Measurements from ENCODE around the gene B9D2. TPM values are rescaled to one million over a fixed set of nuclear protein-coding genes. Genes with fewer than 3 reads are reported as not detected.

B9D2 gene
- total and polyA plus RNA-seq, 2 of the 4 experiments (the other 2 are of a cell fraction) = 6.1 to 9.7 TPM

GRCh38 chr19:41356984-41357739 lies 6.8 kb downstream of the B9D2 start:
- Histone ChIP-seq H2BK20ac (ENCODE audit: low read depth, low read length) (no peak overlapping the region), H3K9me3 (ENCODE audit: control insufficient read depth, insufficient read depth, low read length) (no peaks in the 10 kb centered on the region), H4K20me1 (ENCODE audit: insufficient read depth, low read length) (peaks cover 10% of the 10 kb centered on the region), H2BK15ac (ENCODE audit: low read depth, low read length) (no peak overlapping the region), H2AK9ac (replicated peaks; ENCODE audit: low read depth, low read length, poor library complexity) (no peak overlapping the region), H3K4me2 (ENCODE audit: low read depth, low read length) (no peak overlapping the region), H4K5ac (ENCODE audit: low read depth, low read length) (no peak overlapping the region), H3K4ac (ENCODE audit: low read depth, low read length) (no peak overlapping the region), H3K14ac (replicated peaks; ENCODE audit: low read depth, low read length) (no peak overlapping the region), H2BK120ac (ENCODE audit: low read depth, low read length) (no peak overlapping the region), H3K9me1 (ENCODE audit: insufficient read depth, low read length) (peaks cover 3% of the 10 kb centered on the region; the same call in 1 of the 2 replicates), H3K36me3 (ENCODE audit: control insufficient read depth, insufficient read depth, low read length) (no peaks in the 10 kb centered on the region), H2BK5ac (ENCODE audit: low read depth, low read length, poor library complexity, severe bottlenecking) (no peak overlapping the region), H3K18ac (ENCODE audit: low read depth, low read length) (no peak overlapping the region), H2AK5ac (ENCODE audit: low read depth, low read length) (no peak overlapping the region), H3K56ac (ENCODE audit: extremely low read depth, insufficient read depth, low read length) (no peak overlapping the region), H3K9ac (ENCODE audit: low read depth, low read length) (no peak overlapping the region), H4K8ac (ENCODE audit: low read depth in 2 of 2, low read length in 2 of 2) (no peak overlapping the region), H3K79me1 (ENCODE audit: low read depth in 1 of 2, low read length in 2 of 2) (peaks cover 5 to 17% of the 10 kb centered on the region in 2 experiments; a peak in 3 of 4 replicates), H3K27ac (ENCODE audit: insufficient read depth, low read length) (no peak overlapping the region), H2AFZ (replicated peaks; ENCODE audit: low read length, poor library complexity) (no peak overlapping the region), H3K23ac (ENCODE audit: low read depth, low read length) (no peak overlapping the region), H3K4me3 (ENCODE audit: insufficient read depth, low read depth, low read length) (no peak overlapping the region), H4K91ac (ENCODE audit: insufficient read depth, low read depth, low read length) (no peak overlapping the region), H3K4me1 (ENCODE audit: control insufficient read depth, insufficient read depth, low read length) (no peaks in the 10 kb centered on the region), H3K27me3 (ENCODE audit: control insufficient read depth, insufficient read depth, low read length) (no peaks in the 10 kb centered on the region)
- CTCF ChIA-PET = no interaction called here
- no peak for TF ChIP-seq RCOR1 (IDR thresholded peaks at IDR 0.05; ENCODE audit: insufficient replicate concordance, low read length)
- TF ChIP-seq RAD21 (IDR thresholded peaks at IDR 0.05; ENCODE audit: low read length) = no peak
- TF ChIP-seq POLR2A (IDR thresholded peaks at IDR 0.05; ENCODE audit: low read depth, low read length) = no peak
- TF ChIP-seq CHD1 (IDR thresholded peaks at IDR 0.05; ENCODE audit: low read depth, low read length) = no peak
- TF ChIP-seq MAFK (IDR thresholded peaks at IDR 0.05; ENCODE audit: low read depth, low read length) = no peak
- no peak for TF ChIP-seq SMC3 (IDR thresholded peaks at IDR 0.05; ENCODE audit: low read depth, low read length)
- no peak for TF ChIP-seq CEBPB (IDR thresholded peaks at IDR 0.05; ENCODE audit: low read depth, low read length)
- TF ChIP-seq USF2 (IDR thresholded peaks at IDR 0.05; ENCODE audit: low read depth, low read length) = no peak
- TF ChIP-seq CTCF (conservative IDR thresholded peaks at IDR 0.05; ENCODE audit: low read depth, low read length) = no peak
- no peak for TF ChIP-seq BHLHE40 (IDR thresholded peaks at IDR 0.05; ENCODE audit: low read depth, low read length)
- TF ChIP-seq NFE2L2 (IDR thresholded peaks at IDR 0.05; ENCODE audit: low read depth, low read length) = no peak
- no peak for TF ChIP-seq MXI1 (IDR thresholded peaks at IDR 0.05; ENCODE audit: borderline replicate concordance, low read depth, low read length)
- no peak for TF ChIP-seq MAZ (IDR thresholded peaks at IDR 0.05; ENCODE audit: borderline replicate concordance, low read depth, low read length)
- no peak for TF ChIP-seq RFX5 (IDR thresholded peaks at IDR 0.05; ENCODE audit: low read depth, low read length)
- no peak for TF ChIP-seq FOS (IDR thresholded peaks at IDR 0.05; ENCODE audit: low read depth, low read length)
- TF ChIP-seq ELK1 (IDR thresholded peaks at IDR 0.05; ENCODE audit: borderline replicate concordance, low read depth, low read length) = no peak
- dilution Hi-C loops (cut with HindIII; ENCODE audit: low sequenced_read_pairs, unreplicated experiment) = no loop called here
- WGBS, 2 experiments (ENCODE audit: extremely low coverage in 2 of 2, insufficient read length in 1 of 2) = 100% methylated on average over 1 of the region's 11 CpGs; no CpG with 5 or more reads in 1 of the 2 experiments
- no peak for ATAC-seq (ENCODE audit: low read depth)
- in situ Hi-C loops (cut with MboI; ENCODE audit: low sequenced_read_pairs) = no loop called here
- DNase-seq = no peak
- POLR2A ChIA-PET (ENCODE audit: unreplicated experiment) = no interaction called here
- no TSS peak for BruUV-seq (replicated peaks)
- intact Hi-C loops (cut with micrococcal nuclease) = no loop called here

Measured in IMR-90 (cell line).